SK-N-MC (cell line): ENCODE results near the gene ANKLE2.

Experiments
- DNase-seq: peaks from one replicate; pipeline ENCODE4 v3.0.0-alpha.2; 2011; ENCODE audit warnings: low read depth, low spot score
- H3K27ac ChIP-seq: fragments of 200-600 bp; sonication (generic); 2 replicates; pipeline ENCODE4 v1.5.1; 2016; ENCODE audit warnings: mixed run types
- H3K36me3 ChIP-seq: fragments of 200-600 bp; sonication (generic); 2 replicates; pipeline ENCODE4 v1.6.1; 2017; ENCODE audit warnings: antibody characterized with exemption, low read length, mixed read lengths; ENCODE audit not compliant: insufficient read depth
- H3K4me3 ChIP-seq: fragments of 200-600 bp; sonication (generic); 2 replicates; pipeline ENCODE4 v1.5.1; 2016
- H3K9ac ChIP-seq: fragments of 200-600 bp; sonication (generic); 2 replicates; pipeline ENCODE4 v1.8.0; 2017; ENCODE audit warnings: mixed run types, mixed read lengths; ENCODE audit not compliant: insufficient read length
- H3K9me3 ChIP-seq: fragments of 200-600 bp; sonication (generic); 2 replicates; pipeline ENCODE4 v1.6.1; 2017; ENCODE audit warnings: low read depth, mild to moderate bottlenecking, antibody characterized with exemption, low read length, moderate library complexity, mixed read lengths
- EZH2 ChIP-seq: fragments of 200-600 bp; sonication (generic); IDR thresholded peaks from one replicate; pipeline ENCODE4 v1.6.1; 2017; ENCODE audit warnings: antibody characterized with exemption
- FOXP2 ChIP-seq: optimal IDR thresholded peaks from 2 replicates; pipeline ENCODE3; 2011; ENCODE audit warnings: mild to moderate bottlenecking, moderate library complexity; ENCODE audit not compliant: insufficient read depth; ENCODE audit errors: extremely low read length, control extremely low read depth
- POLR2AphosphoS5 ChIP-seq: IDR thresholded peaks from 2 replicates; pipeline ENCODE4 v1.6.1; 2012; ENCODE audit warnings: mild to moderate bottlenecking, low read depth, low read length, borderline replicate concordance

The ANKLE2 gene

DNA sequence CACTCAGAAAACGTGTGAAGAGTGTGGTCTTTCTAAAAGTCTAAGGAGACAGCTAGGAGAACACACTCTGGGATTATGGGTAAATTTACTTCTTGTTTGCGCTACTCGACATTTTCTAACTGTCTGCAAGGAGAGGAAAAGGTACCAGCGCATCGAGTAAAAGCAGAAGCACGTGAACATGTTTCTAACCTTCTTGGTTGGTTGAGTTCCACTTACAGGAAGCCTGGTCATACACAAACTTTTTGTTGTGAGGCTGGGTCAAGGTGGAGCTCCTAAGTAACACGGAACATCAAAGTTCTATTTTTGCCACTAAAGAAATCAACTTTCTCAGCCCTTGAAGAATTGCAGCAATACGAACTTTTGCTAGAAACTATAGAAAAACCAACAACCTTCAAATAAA is 20.0 kb downstream of the ANKLE2 start:
- no peak overlapping the region for H3K9ac ChIP-seq
- H3K36me3 ChIP-seq = peaks cover 95% of the 10 kb centered on the region
- no peak for DNase-seq
- H3K4me3 ChIP-seq = no peak overlapping the region
- H3K27ac ChIP-seq = no peak overlapping the region
- no peak for TF ChIP-seq POLR2AphosphoS5
- TF ChIP-seq FOXP2 = no peak
- TF ChIP-seq EZH2 = no peak
- no peaks in the 10 kb centered on the region for H3K9me3 ChIP-seq

DNA sequence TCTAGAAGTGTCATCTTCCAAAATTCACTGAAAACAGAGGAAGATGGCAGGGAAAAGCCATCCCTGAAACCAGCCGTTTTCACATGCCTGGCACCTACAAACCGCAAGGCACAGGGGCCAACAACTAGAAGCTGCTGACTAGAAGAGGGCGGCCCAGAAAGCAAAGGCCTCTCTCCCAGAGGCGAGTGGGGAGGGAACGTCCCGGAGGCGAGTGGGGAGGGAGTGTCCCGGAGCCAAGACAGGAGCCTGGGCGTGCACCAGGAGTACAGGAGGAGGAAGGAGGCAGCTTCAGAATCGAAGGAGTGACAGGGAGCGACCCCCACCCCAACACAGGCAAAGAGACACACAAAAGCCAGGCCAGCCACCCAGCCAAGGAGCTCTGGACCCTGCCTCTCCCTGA is 21.0 kb downstream of the ANKLE2 start:
- DNase-seq = no peak
- TF ChIP-seq FOXP2 (no peak), EZH2 (no peak), POLR2AphosphoS5 (no peak)
- H3K36me3 ChIP-seq = peaks cover 92% of the 10 kb centered on the region
- H3K9ac ChIP-seq = no peak overlapping the region
- H3K27ac ChIP-seq = peak overlapping the region; percentile 11; the same call in 1 of the 2 replicates
- H3K9me3 ChIP-seq = no peaks in the 10 kb centered on the region
- H3K4me3 ChIP-seq = no peak overlapping the region

- H3K9me3 ChIP-seq = no peaks in the 10 kb centered on the region
- no peak for TF ChIP-seq EZH2
- TF ChIP-seq POLR2AphosphoS5 = no peak
- TF ChIP-seq FOXP2 = no peak
- H3K9ac ChIP-seq = no peak overlapping the region
- 0 out of 2 replicates have a peak overlapping the region, but pooled peaks have one; percentile 11 for H3K27ac ChIP-seq
- no peak overlapping the region for H3K4me3 ChIP-seq
- peaks cover 92% of the 10 kb centered on the region for H3K36me3 ChIP-seq
- no peak for DNase-seq
These were observed 21.4 kb downstream of the ANKLE2 start for GRCh38 chr12:132740313-132740646.

DNA sequence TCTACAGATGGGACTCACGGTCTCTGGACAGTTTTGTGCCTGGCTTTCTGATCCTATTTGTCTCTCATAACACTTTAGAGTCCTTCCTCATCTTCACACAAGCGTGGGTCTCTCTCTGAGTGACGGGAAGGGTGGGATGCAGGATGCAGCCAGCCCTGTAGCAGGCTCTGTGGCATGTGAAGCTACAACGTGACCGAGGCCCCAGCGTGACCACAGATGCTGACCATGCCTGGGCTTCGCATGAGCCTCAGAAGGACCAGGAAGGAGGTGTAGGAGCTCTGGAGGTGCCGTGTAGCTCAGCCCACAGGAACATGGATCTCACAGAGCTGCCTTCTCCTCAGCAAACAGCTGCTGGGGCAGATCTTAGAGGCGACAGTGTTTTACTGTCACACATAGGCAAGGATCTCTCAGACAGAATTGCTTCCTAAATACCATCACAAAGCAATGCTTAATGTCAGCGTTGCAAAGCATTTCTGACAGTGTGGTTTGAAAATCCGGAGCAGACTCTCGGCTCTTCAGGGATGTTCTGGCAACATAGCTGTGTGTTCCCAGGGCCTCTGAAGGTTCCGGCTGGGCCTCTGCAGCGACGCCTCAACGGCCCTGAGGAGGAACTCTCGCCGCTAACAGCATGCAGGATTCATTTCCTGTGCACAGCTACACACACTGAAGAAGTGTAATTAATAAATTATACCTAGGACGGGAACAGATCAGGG is 21.9 kb downstream of the ANKLE2 start:
- H3K9me3 ChIP-seq = no peaks in the 10 kb centered on the region
- TF ChIP-seq EZH2 (no peak), POLR2AphosphoS5 (no peak), FOXP2 (no peak)
- no peak overlapping the region for H3K9ac ChIP-seq
- peaks cover 92% of the 10 kb centered on the region for H3K36me3 ChIP-seq
- DNase-seq = no peak
- no peak overlapping the region for H3K27ac ChIP-seq
- no peak overlapping the region for H3K4me3 ChIP-seq

GRCh38 chr12:132736913-132737312 is 24.7 kb downstream of the ANKLE2 start:
- H3K9me3 ChIP-seq = no peaks in the 10 kb centered on the region
- H3K36me3 ChIP-seq = peaks cover 81% of the 10 kb centered on the region
- H3K9ac ChIP-seq = no peak overlapping the region
- DNase-seq = no peak
- TF ChIP-seq POLR2AphosphoS5 (no peak), EZH2 (no peak), FOXP2 (no peak)
- no peak overlapping the region for H3K27ac ChIP-seq
- H3K4me3 ChIP-seq = no peak overlapping the region

DNA sequence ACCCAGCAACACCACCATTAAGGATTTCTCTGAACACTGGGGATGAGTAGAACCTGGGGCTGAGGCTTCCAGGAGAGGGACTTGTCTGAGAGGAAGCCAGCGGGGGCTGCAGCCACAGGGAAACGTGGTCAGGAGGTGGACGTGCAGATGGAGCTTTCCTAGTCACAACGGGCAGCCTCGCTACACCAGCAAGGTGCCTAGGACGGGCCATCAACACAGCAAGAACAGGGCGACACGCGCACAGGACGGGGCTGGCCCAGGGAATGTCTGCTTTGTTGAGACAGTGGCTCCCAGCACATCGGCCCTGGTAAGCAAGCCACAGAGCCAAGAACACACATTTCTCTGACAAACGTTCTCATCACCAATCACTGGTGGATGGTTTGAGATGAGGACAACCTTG is 25.3 kb downstream of the ANKLE2 start:
- no peak for TF ChIP-seq EZH2
- no peak for TF ChIP-seq POLR2AphosphoS5
- no peak for TF ChIP-seq FOXP2
- Histone ChIP-seq H3K9ac (no peak overlapping the region), H3K27ac (0 out of 2 replicates have a peak overlapping the region, but pooled peaks have one; percentile 97), H3K4me3 (no peak overlapping the region), H3K9me3 (no peaks in the 10 kb centered on the region), H3K36me3 (peaks cover 81% of the 10 kb centered on the region)
- DNase-seq = no peak

- H3K4me3 ChIP-seq = peak overlapping the region; percentile 67
- H3K27ac ChIP-seq = peak overlapping the region; percentile 97
- peaks cover 81% of the 10 kb centered on the region for H3K36me3 ChIP-seq
- no peak for TF ChIP-seq FOXP2
- no peak for TF ChIP-seq POLR2AphosphoS5
- no peak for TF ChIP-seq EZH2
- no peak for DNase-seq
- H3K9ac ChIP-seq = peak overlapping the region; percentile 35
- H3K9me3 ChIP-seq = no peaks in the 10 kb centered on the region
These were observed 26.1 kb downstream of the ANKLE2 start for GRCh38 chr12:132735496-132735895.

- Histone ChIP-seq H3K9me3 (no peaks in the 10 kb centered on the region), H3K9ac (no peak overlapping the region), H3K4me3 (peak overlapping the region; percentile 67), H3K36me3 (peaks cover 72% of the 10 kb centered on the region), H3K27ac (peak overlapping the region; percentile 97)
- peak; percentile 95 for DNase-seq
- no peak for TF ChIP-seq EZH2
- peak; percentile 46; the same call in 1 of the 2 replicates for TF ChIP-seq POLR2AphosphoS5
- TF ChIP-seq FOXP2 = peak; percentile 97
These were observed 27.4 kb downstream of the ANKLE2 start for GRCh38 chr12:132734206-132734605.

GRCh38 chr12:132731574-132731973 is 30.1 kb downstream of the ANKLE2 start:
- Histone ChIP-seq H3K4me3 (no peak overlapping the region), H3K9ac (no peak overlapping the region), H3K36me3 (peaks cover 74% of the 10 kb centered on the region), H3K27ac (peak overlapping the region; percentile 84; the same call in 1 of the 2 replicates), H3K9me3 (no peaks in the 10 kb centered on the region)
- DNase-seq = no peak
- no peak for TF ChIP-seq POLR2AphosphoS5
- no peak for TF ChIP-seq EZH2
- TF ChIP-seq FOXP2 = no peak
